ENCODE data around the gene PTGR1. TPM values are rescaled to one million over a fixed set of nuclear protein-coding genes. Genes with fewer than 3 reads are reported as not detected.
"Not testable (repeated sequence)": the region's sequence is repeated elsewhere in the genome, so short reads cannot be mapped to it uniquely, and the experiment has no call there.

Gene PTGR1
- total and polyA plus RNA-seq, 5 donors from 2014 or later, result 0.32 TPM; not detected in 4

- DNase-seq (peak; percentile 38 to 82 (median 69)), ATAC-seq (ENCODE audit: low read depth in 2 of 2) (peak; percentile 44 to 67)
- peak overlapping the region; percentile 77 for H3K4me3 ChIP-seq (ENCODE audit: low read depth, low read length)
- no peaks in the 10 kb centered on the region for H3K9me3 ChIP-seq (ENCODE audit: control insufficient read depth in 2 of 2, low read length in 2 of 2)
- H3K4me1 ChIP-seq (ENCODE audit: control insufficient read depth, insufficient read depth, low read length, poor library complexity, severe bottlenecking), result peaks cover 18% of the 10 kb centered on the region
- no peak overlapping the region for H3K27ac ChIP-seq (ENCODE audit: insufficient read depth, low read length, poor library complexity, severe bottlenecking)
- H3K27me3 ChIP-seq (ENCODE audit: control insufficient read depth, insufficient read depth, low read length), result peaks cover 11% of the 10 kb centered on the region
- Mint-ChIP-seq H3K9me3 (no peaks in the 10 kb centered on the region), H3K4me3 (peak overlapping the region; percentile 88 to 94 (median 90)), H3K4me1 (peaks cover 3 to 31% (median 16%) of the 10 kb centered on the region in 4 donors), H3K36me3 (no peaks in the 10 kb centered on the region), H3K27ac (peak overlapping the region in 1 of 3 donors; percentile 1), H3K27me3 (peaks cover 52% of the 10 kb centered on the region)
- no peaks in the 10 kb centered on the region for H3K36me3 ChIP-seq (ENCODE audit: control insufficient read depth, insufficient read depth, low read length)
Measured at GRCh38 chr9:111597852-111598732, 1.4 kb downstream of the PTGR1 start.

DNA sequence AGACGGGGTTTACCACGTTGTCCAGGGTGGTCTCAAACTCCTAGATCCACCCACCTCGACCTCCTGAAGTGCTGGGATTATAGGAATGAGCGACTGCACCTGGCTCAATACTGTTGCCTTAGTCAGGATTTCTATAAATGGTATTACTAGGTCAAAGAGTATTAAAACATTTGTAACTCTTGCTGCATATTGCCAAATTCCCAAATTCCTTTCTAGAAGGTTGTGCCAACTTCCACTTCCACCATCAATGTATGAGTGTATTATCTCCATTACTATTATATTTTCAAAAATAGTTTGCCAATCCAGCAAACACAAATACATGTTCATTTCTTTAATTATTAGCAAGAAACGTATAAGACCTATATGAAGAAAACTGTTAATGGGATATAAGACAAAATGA is 10.6 kb downstream of the PTGR1 start:
- Mint-ChIP-seq H3K4me3 (no peak overlapping the region), H3K27me3 (peaks cover 16% of the 10 kb centered on the region), H3K9me3 (peaks cover 0 to 3% (median 0%) of the 10 kb centered on the region in 7 donors), H3K27ac (no peak overlapping the region), H3K36me3 (no peaks in the 10 kb centered on the region), H3K4me1 (no peaks in the 10 kb centered on the region)
- Histone ChIP-seq H3K36me3 (ENCODE audit: control insufficient read depth, insufficient read depth, low read length) (no peaks in the 10 kb centered on the region), H3K27ac (ENCODE audit: insufficient read depth, low read length, poor library complexity, severe bottlenecking) (no peak overlapping the region), H3K4me1 (ENCODE audit: control insufficient read depth, insufficient read depth, low read length, poor library complexity, severe bottlenecking) (no peaks in the 10 kb centered on the region), H3K27me3 (ENCODE audit: control insufficient read depth, insufficient read depth, low read length) (no peaks in the 10 kb centered on the region), H3K9me3 (ENCODE audit: control insufficient read depth in 2 of 2, low read length in 2 of 2) (no peaks in the 10 kb centered on the region), H3K4me3 (ENCODE audit: low read depth, low read length) (no peak overlapping the region)
- ATAC-seq (ENCODE audit: low read depth in 2 of 2), result no peak
- no peak for DNase-seq

GRCh38 chr9:111586378-111586777 is 13.1 kb downstream of the PTGR1 start:
- no peak for ATAC-seq (ENCODE audit: low read depth in 2 of 2)
- peaks cover 0 to 3% (median 0%) of the 10 kb centered on the region in 7 donors for H3K9me3 Mint-ChIP-seq
- no peaks in the 10 kb centered on the region for H3K27me3 ChIP-seq (ENCODE audit: control insufficient read depth, insufficient read depth, low read length)

DNA sequence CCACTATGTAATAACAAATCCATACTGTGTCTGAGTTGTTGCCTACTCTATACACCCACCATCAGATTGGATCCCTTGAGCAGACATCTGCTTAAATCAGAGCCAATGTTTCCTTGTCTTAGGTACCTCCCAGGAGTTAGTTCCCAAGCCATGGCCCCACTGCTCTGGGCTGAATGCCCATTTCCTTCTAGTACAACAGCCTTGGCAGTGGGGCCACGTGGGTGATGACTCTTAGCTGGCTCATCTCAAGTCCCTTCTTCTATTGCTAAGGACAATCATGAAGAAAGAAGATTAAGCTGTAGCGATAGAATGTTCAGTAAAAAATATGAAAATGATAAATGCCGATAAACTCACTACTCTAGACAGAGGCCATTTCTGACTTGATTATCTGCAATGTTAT is 16.6 kb downstream of the PTGR1 start:
- no peak for ATAC-seq (ENCODE audit: low read depth in 2 of 2)
- no peaks in the 10 kb centered on the region for H3K36me3 Mint-ChIP-seq
- H3K27ac Mint-ChIP-seq, result no peak overlapping the region

More at GRCh38 chr9:111586378-111586777, 13.1 kb downstream of the PTGR1 start:
- Mint-ChIP-seq H3K4me3 (no peak overlapping the region), H3K4me1 (no peaks in the 10 kb centered on the region), H3K27ac (peak overlapping the region in 1 of 3 donors; percentile 83), H3K36me3 (no peaks in the 10 kb centered on the region), H3K27me3 (peaks cover 16% of the 10 kb centered on the region)
- Histone ChIP-seq H3K9me3 (ENCODE audit: control insufficient read depth in 2 of 2, low read length in 2 of 2) (no peaks in the 10 kb centered on the region), H3K27ac (ENCODE audit: insufficient read depth, low read length, poor library complexity, severe bottlenecking) (no peak overlapping the region), H3K36me3 (ENCODE audit: control insufficient read depth, insufficient read depth, low read length) (no peaks in the 10 kb centered on the region), H3K4me1 (ENCODE audit: control insufficient read depth, insufficient read depth, low read length, poor library complexity, severe bottlenecking) (no peaks in the 10 kb centered on the region), H3K4me3 (ENCODE audit: low read depth, low read length) (no peak overlapping the region)
- DNase-seq, result no peak

DNA sequence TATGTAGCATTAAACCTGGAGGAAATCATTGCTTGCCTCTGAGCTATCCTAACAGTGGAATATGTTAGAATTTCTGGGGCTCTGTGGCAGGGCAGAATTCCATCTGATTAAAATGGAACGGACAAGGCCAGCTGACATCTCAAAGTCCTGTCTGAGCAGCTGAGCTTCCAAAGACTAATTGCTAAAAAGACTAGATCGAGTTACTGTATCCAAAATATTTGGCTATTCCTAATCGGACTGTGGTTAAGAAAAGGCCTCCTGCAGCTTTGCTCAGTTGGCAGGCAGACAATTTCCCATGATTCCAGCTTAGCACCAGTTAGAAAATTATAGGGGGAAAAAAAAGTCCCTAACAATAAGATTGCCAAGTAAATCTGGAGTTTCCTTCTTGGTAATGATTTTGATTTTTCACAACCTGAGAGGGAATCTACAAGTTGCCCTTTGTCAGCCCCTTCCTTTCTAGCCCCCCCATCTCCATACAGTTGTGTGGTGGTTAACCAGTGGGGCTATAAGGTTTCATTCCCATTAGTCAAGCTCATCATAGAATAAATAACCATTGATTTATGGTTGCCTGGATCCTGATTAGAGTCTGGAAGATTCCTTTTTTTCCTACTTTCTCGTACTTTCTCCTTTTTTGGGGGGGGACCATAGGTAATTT is 26.4 kb downstream of the PTGR1 start:
- no peak overlapping the region for H3K4me3 ChIP-seq (ENCODE audit: low read depth, low read length)
- ATAC-seq (ENCODE audit: low read depth in 2 of 2) (no peak), DNase-seq (no peak)
- peaks cover 9 to 12% of the 10 kb centered on the region in 2 experiments for H3K9me3 ChIP-seq (ENCODE audit: control insufficient read depth in 2 of 2, low read length in 2 of 2)
- no peak overlapping the region for H3K27ac Mint-ChIP-seq
- no peaks in the 10 kb centered on the region for H3K36me3 ChIP-seq (ENCODE audit: control insufficient read depth, insufficient read depth, low read length)
- H3K27ac ChIP-seq (ENCODE audit: insufficient read depth, low read length, poor library complexity, severe bottlenecking), result no peak overlapping the region
- H3K4me1 Mint-ChIP-seq, result no peaks in the 10 kb centered on the region
- no peaks in the 10 kb centered on the region for H3K4me1 ChIP-seq (ENCODE audit: control insufficient read depth, insufficient read depth, low read length, poor library complexity, severe bottlenecking)
- H3K27me3 Mint-ChIP-seq, result peaks cover 12% of the 10 kb centered on the region
- no peak overlapping the region for H3K4me3 Mint-ChIP-seq
- peaks cover 5% of the 10 kb centered on the region for H3K36me3 Mint-ChIP-seq
- H3K27me3 ChIP-seq (ENCODE audit: control insufficient read depth, insufficient read depth, low read length), result no peaks in the 10 kb centered on the region
- H3K9me3 Mint-ChIP-seq, result peaks cover 0 to 22% (median 8%) of the 10 kb centered on the region in 7 donors

More for the DNA sequence above, 16.6 kb downstream of the PTGR1 start:
- Mint-ChIP-seq H3K4me3 (no peak overlapping the region), H3K9me3 (peaks cover 0 to 4% (median 0%) of the 10 kb centered on the region in 7 donors), H3K27me3 (peaks cover 17% of the 10 kb centered on the region), H3K4me1 (peaks cover 0 to 4% (median 0%) of the 10 kb centered on the region in 4 donors)
- DNase-seq, result no peak
- no peaks in the 10 kb centered on the region for H3K4me1 ChIP-seq (ENCODE audit: control insufficient read depth, insufficient read depth, low read length, poor library complexity, severe bottlenecking)
- no peaks in the 10 kb centered on the region for H3K36me3 ChIP-seq (ENCODE audit: control insufficient read depth, insufficient read depth, low read length)
- no peak overlapping the region for H3K27ac ChIP-seq (ENCODE audit: insufficient read depth, low read length, poor library complexity, severe bottlenecking)
- no peaks in the 10 kb centered on the region for H3K27me3 ChIP-seq (ENCODE audit: control insufficient read depth, insufficient read depth, low read length)
- H3K4me3 ChIP-seq (ENCODE audit: low read depth, low read length), result no peak overlapping the region
- no peaks in the 10 kb centered on the region for H3K9me3 ChIP-seq (ENCODE audit: control insufficient read depth in 2 of 2, low read length in 2 of 2)

DNA sequence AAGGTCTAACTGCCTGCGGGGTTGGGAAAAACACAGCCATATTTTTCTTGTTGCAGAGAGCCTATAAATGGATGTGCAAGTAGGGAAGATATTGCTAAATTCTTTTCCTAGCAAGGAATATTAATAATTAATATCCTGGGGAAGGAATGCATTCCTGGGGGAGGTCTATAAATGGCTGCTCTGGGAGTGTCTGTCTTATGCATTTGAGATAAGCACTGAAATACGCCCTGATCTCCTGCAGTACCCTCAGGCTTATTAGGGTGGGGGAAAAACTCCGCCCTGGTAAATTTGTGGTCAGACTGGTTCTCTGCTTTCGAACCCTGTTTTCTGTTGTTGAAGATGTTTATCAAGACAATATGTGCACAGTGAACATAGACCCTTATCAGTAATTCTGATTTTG is 31.3 kb downstream of the PTGR1 start:
- not testable (repeated sequence) for H3K27ac ChIP-seq (ENCODE audit: insufficient read depth, low read length, poor library complexity, severe bottlenecking); H3K4me1 Mint-ChIP-seq; H3K4me1 ChIP-seq (ENCODE audit: control insufficient read depth, insufficient read depth, low read length, poor library complexity, severe bottlenecking); H3K36me3 ChIP-seq (ENCODE audit: control insufficient read depth, insufficient read depth, low read length); H3K4me3 ChIP-seq (ENCODE audit: low read depth, low read length); H3K27me3 ChIP-seq (ENCODE audit: control insufficient read depth, insufficient read depth, low read length); DNase-seq; H3K27me3 Mint-ChIP-seq; H3K27ac Mint-ChIP-seq; H3K4me3 Mint-ChIP-seq; ATAC-seq (ENCODE audit: low read depth in 2 of 2)
- peaks cover 10% of the 10 kb centered on the region for H3K36me3 Mint-ChIP-seq
- peaks cover 17 to 28% of the 10 kb centered on the region in 2 experiments for H3K9me3 ChIP-seq (ENCODE audit: control insufficient read depth in 2 of 2, low read length in 2 of 2)
- H3K9me3 Mint-ChIP-seq, result peaks cover 0 to 45% (median 11%) of the 10 kb centered on the region in 7 donors

GRCh38 chr9:111566234-111566633 is 33.2 kb downstream of the PTGR1 start:
- no peaks in the 10 kb centered on the region for H3K27me3 Mint-ChIP-seq
- no peaks in the 10 kb centered on the region for H3K27me3 ChIP-seq (ENCODE audit: control insufficient read depth, insufficient read depth, low read length)
- H3K4me3 Mint-ChIP-seq, result no peak overlapping the region
- H3K9me3 ChIP-seq (ENCODE audit: control insufficient read depth in 2 of 2, low read length in 2 of 2), result peaks cover 17 to 28% of the 10 kb centered on the region in 2 experiments
- H3K4me1 Mint-ChIP-seq, result no peaks in the 10 kb centered on the region
- H3K4me3 ChIP-seq (ENCODE audit: low read depth, low read length), result no peak overlapping the region
- H3K9me3 Mint-ChIP-seq, result peaks cover 0 to 45% (median 14%) of the 10 kb centered on the region in 7 donors
- no peak for DNase-seq
- H3K27ac ChIP-seq (ENCODE audit: insufficient read depth, low read length, poor library complexity, severe bottlenecking), result no peak overlapping the region
- peaks cover 16% of the 10 kb centered on the region for H3K36me3 Mint-ChIP-seq
- ATAC-seq (ENCODE audit: low read depth in 2 of 2), result no peak
- no peaks in the 10 kb centered on the region for H3K4me1 ChIP-seq (ENCODE audit: control insufficient read depth, insufficient read depth, low read length, poor library complexity, severe bottlenecking)
- H3K36me3 ChIP-seq (ENCODE audit: control insufficient read depth, insufficient read depth, low read length), result no peaks in the 10 kb centered on the region
- no peak overlapping the region for H3K27ac Mint-ChIP-seq
